NCI-H524 treated with DMSO at 0.1 percent for 48 hours (cell line): Measurements from ENCODE around the gene GGTLC1.
"Not testable (repeated sequence)": the region's sequence is repeated elsewhere in the genome, so short reads cannot be mapped to it uniquely, and the experiment has no call there.

Experiments
- DNase-seq: peaks from one replicate; lab custom pipeline; 2025; lab: John Stamatoyannopoulos, UW

Gene GGTLC1

GRCh38 chr20:23988561-23988960, at the start of gene GGTLC1:
Gene GGTLC1, minus strand, starts transcription at chr20:23988779. Its CDS starts 2,168 bp downstream, at chr20:23986611.
- DNase-seq: no peak

GRCh38 chr20:24034820-24035219, 46.2 kb upstream of the GGTLC1 start:
- no peak for DNase-seq

GRCh38 chr20:24033565-24033964, 45.0 kb upstream of the GGTLC1 start:
- no peak for DNase-seq

- DNase-seq: no peak
Measured at GRCh38 chr20:24033151-24033550, 44.6 kb upstream of the GGTLC1 start.

GRCh38 chr20:24032400-24032898, 43.9 kb upstream of the GGTLC1 start:
- no peak for DNase-seq

GRCh38 chr20:24027229-24027628, 38.6 kb upstream of the GGTLC1 start:
- DNase-seq: no peak

GRCh38 chr20:24022621-24023180, 34.1 kb upstream of the GGTLC1 start:
- no peak for DNase-seq

- DNase-seq: no peak
Measured at GRCh38 chr20:24018796-24019195, 30.2 kb upstream of the GGTLC1 start.

GRCh38 chr20:24017458-24017755, 28.8 kb upstream of the GGTLC1 start:
- DNase-seq: no peak

- no peak for DNase-seq
Measured at GRCh38 chr20:24016607-24017457, 28.3 kb upstream of the GGTLC1 start.

- DNase-seq: no peak
Measured at GRCh38 chr20:24013953-24014352, 25.4 kb upstream of the GGTLC1 start.

GRCh38 chr20:24011282-24011681, 22.7 kb upstream of the GGTLC1 start:
- no peak for DNase-seq

- no peak for DNase-seq
Measured at GRCh38 chr20:24007758-24008157, 19.2 kb upstream of the GGTLC1 start.

GRCh38 chr20:24007073-24007595, 18.6 kb upstream of the GGTLC1 start:
- DNase-seq: no peak

- no peak for DNase-seq
Measured at GRCh38 chr20:24006626-24007025, 18.0 kb upstream of the GGTLC1 start.

- DNase-seq: no peak
Measured at GRCh38 chr20:24004471-24004870, 15.9 kb upstream of the GGTLC1 start.

- no peak for DNase-seq
Measured at GRCh38 chr20:24002896-24003295, 14.3 kb upstream of the GGTLC1 start.

- no peak for DNase-seq
Measured at GRCh38 chr20:24001712-24002405, 13.3 kb upstream of the GGTLC1 start.

GRCh38 chr20:23998844-23999243, 10.3 kb upstream of the GGTLC1 start:
- no peak for DNase-seq

GRCh38 chr20:23998392-23998791, 9.8 kb upstream of the GGTLC1 start:
- no peak for DNase-seq

- no peak for DNase-seq
Measured at GRCh38 chr20:23995905-23996666, 7.5 kb upstream of the GGTLC1 start.

GRCh38 chr20:23995291-23995690, 6.7 kb upstream of the GGTLC1 start:
- not testable (repeated sequence) for DNase-seq
